DND-41 (cell line): ENCODE measurements around the gene KCNQ1OT1.

Experiments
- CTCF ChIP-seq: IDR thresholded peaks from 2 replicates; pipeline ENCODE4 v1.5.1; 2012; ENCODE audit warnings: borderline replicate concordance, low read length, moderate library complexity, mild to moderate bottlenecking; ENCODE audit not compliant: poor library complexity, severe bottlenecking; ENCODE audit errors: extremely low read depth
- EZH2 ChIP-seq: IDR thresholded peaks from 3 replicates; pipeline ENCODE4 v1.6.1; 2012; ENCODE audit warnings: borderline replicate concordance, low read depth, mild to moderate bottlenecking, moderate library complexity, low read length, inconsistent platforms; ENCODE audit not compliant: severe bottlenecking

GRCh38 chr11:2687782-2688191 lies 12.0 kb downstream of the KCNQ1OT1 start:
- TF ChIP-seq CTCF (no peak), EZH2 (no peak)
